Measurements from ENCODE around the gene LRRC8D.
"Not testable (repeated sequence)": the region's sequence is repeated elsewhere in the genome, so short reads cannot be mapped to it uniquely, and the experiment has no call there.

The LRRC8D gene

GRCh38 chr1:89820422-89821321 lies at the start of gene LRRC8D:
Gene LRRC8D, plus strand, starts transcription at chr1:89821032. Its CDS starts 112,037 bp downstream, at chr1:89933069.
- H3K36me3 ChIP-seq (ENCODE audit: insufficient read depth, low read length): no peaks in the 10 kb centered on the region
- H3K9ac ChIP-seq (ENCODE audit: low read depth, low read length): peak within 1 kb of the TSS; percentile 94
- peaks cover 13% of the 10 kb centered on the region; the same call in 1 of the 2 replicates for H3K4me1 ChIP-seq (ENCODE audit: insufficient read depth, low read length)
- no peaks in the 10 kb centered on the region for H3K9me3 ChIP-seq (ENCODE audit: control insufficient read depth, insufficient read depth, low read length)

- Histone ChIP-seq H3K9ac (ENCODE audit: low read depth, low read length) (no peak overlapping the region), H3K36me3 (ENCODE audit: insufficient read depth, low read length) (no peaks in the 10 kb centered on the region), H3K4me1 (ENCODE audit: insufficient read depth, low read length) (no peaks in the 10 kb centered on the region), H3K9me3 (ENCODE audit: control insufficient read depth, insufficient read depth, low read length) (no peaks in the 10 kb centered on the region; the same call in 1 of the 2 replicates)
Observed at GRCh38 chr1:89771991-89772560, 48.8 kb upstream of the LRRC8D start.

GRCh38 chr1:89776104-89776503 lies 44.7 kb upstream of the LRRC8D start:
- not testable (repeated sequence) for H3K9ac ChIP-seq (ENCODE audit: low read depth, low read length); H3K4me1 ChIP-seq (ENCODE audit: insufficient read depth, low read length); H3K9me3 ChIP-seq (ENCODE audit: control insufficient read depth, insufficient read depth, low read length); H3K36me3 ChIP-seq (ENCODE audit: insufficient read depth, low read length)

- H3K9ac ChIP-seq (ENCODE audit: low read depth, low read length); H3K9me3 ChIP-seq (ENCODE audit: control insufficient read depth, insufficient read depth, low read length); H3K36me3 ChIP-seq (ENCODE audit: insufficient read depth, low read length); H3K4me1 ChIP-seq (ENCODE audit: insufficient read depth, low read length): not testable (repeated sequence)
Observed at GRCh38 chr1:89777271-89777670, 43.6 kb upstream of the LRRC8D start.

GRCh38 chr1:89779151-89779940 lies 41.5 kb upstream of the LRRC8D start:
- Histone ChIP-seq H3K9me3 (ENCODE audit: control insufficient read depth, insufficient read depth, low read length) (no peaks in the 10 kb centered on the region), H3K36me3 (ENCODE audit: insufficient read depth, low read length) (no peaks in the 10 kb centered on the region), H3K9ac (ENCODE audit: low read depth, low read length) (no peak overlapping the region), H3K4me1 (ENCODE audit: insufficient read depth, low read length) (no peaks in the 10 kb centered on the region)

GRCh38 chr1:89780721-89781120 lies 40.1 kb upstream of the LRRC8D start:
- Histone ChIP-seq H3K9ac (ENCODE audit: low read depth, low read length) (no peak overlapping the region), H3K9me3 (ENCODE audit: control insufficient read depth, insufficient read depth, low read length) (no peaks in the 10 kb centered on the region), H3K36me3 (ENCODE audit: insufficient read depth, low read length) (no peaks in the 10 kb centered on the region), H3K4me1 (ENCODE audit: insufficient read depth, low read length) (no peaks in the 10 kb centered on the region)

GRCh38 chr1:89781494-89782126 lies 39.2 kb upstream of the LRRC8D start:
- Histone ChIP-seq H3K4me1 (ENCODE audit: insufficient read depth, low read length) (no peaks in the 10 kb centered on the region), H3K9ac (ENCODE audit: low read depth, low read length) (no peak overlapping the region), H3K9me3 (ENCODE audit: control insufficient read depth, insufficient read depth, low read length) (no peaks in the 10 kb centered on the region), H3K36me3 (ENCODE audit: insufficient read depth, low read length) (no peaks in the 10 kb centered on the region)

GRCh38 chr1:89786628-89787214 lies 34.1 kb upstream of the LRRC8D start:
- Histone ChIP-seq H3K36me3 (ENCODE audit: insufficient read depth, low read length) (no peaks in the 10 kb centered on the region), H3K9ac (ENCODE audit: low read depth, low read length) (no peak overlapping the region), H3K4me1 (ENCODE audit: insufficient read depth, low read length) (no peaks in the 10 kb centered on the region), H3K9me3 (ENCODE audit: control insufficient read depth, insufficient read depth, low read length) (no peaks in the 10 kb centered on the region)

GRCh38 chr1:89790592-89790991 lies 30.2 kb upstream of the LRRC8D start:
- Histone ChIP-seq H3K36me3 (ENCODE audit: insufficient read depth, low read length) (no peaks in the 10 kb centered on the region), H3K4me1 (ENCODE audit: insufficient read depth, low read length) (no peaks in the 10 kb centered on the region), H3K9me3 (ENCODE audit: control insufficient read depth, insufficient read depth, low read length) (no peaks in the 10 kb centered on the region), H3K9ac (ENCODE audit: low read depth, low read length) (no peak overlapping the region)

GRCh38 chr1:89791064-89791726 lies 29.6 kb upstream of the LRRC8D start:
- no peaks in the 10 kb centered on the region for H3K4me1 ChIP-seq (ENCODE audit: insufficient read depth, low read length)
- no peaks in the 10 kb centered on the region for H3K9me3 ChIP-seq (ENCODE audit: control insufficient read depth, insufficient read depth, low read length)
- H3K9ac ChIP-seq (ENCODE audit: low read depth, low read length): no peak overlapping the region
- no peaks in the 10 kb centered on the region for H3K36me3 ChIP-seq (ENCODE audit: insufficient read depth, low read length)

GRCh38 chr1:89794406-89794805 lies 26.4 kb upstream of the LRRC8D start:
- Histone ChIP-seq H3K4me1 (ENCODE audit: insufficient read depth, low read length) (no peaks in the 10 kb centered on the region), H3K9ac (ENCODE audit: low read depth, low read length) (no peak overlapping the region), H3K9me3 (ENCODE audit: control insufficient read depth, insufficient read depth, low read length) (no peaks in the 10 kb centered on the region), H3K36me3 (ENCODE audit: insufficient read depth, low read length) (no peaks in the 10 kb centered on the region)

- not testable (repeated sequence) for H3K36me3 ChIP-seq (ENCODE audit: insufficient read depth, low read length); H3K4me1 ChIP-seq (ENCODE audit: insufficient read depth, low read length); H3K9ac ChIP-seq (ENCODE audit: low read depth, low read length); H3K9me3 ChIP-seq (ENCODE audit: control insufficient read depth, insufficient read depth, low read length)
Observed at GRCh38 chr1:89795571-89795970, 25.3 kb upstream of the LRRC8D start.

GRCh38 chr1:89797876-89798275 lies 23.0 kb upstream of the LRRC8D start:
- H3K9me3 ChIP-seq (ENCODE audit: control insufficient read depth, insufficient read depth, low read length); H3K4me1 ChIP-seq (ENCODE audit: insufficient read depth, low read length); H3K9ac ChIP-seq (ENCODE audit: low read depth, low read length); H3K36me3 ChIP-seq (ENCODE audit: insufficient read depth, low read length): not testable (repeated sequence)
